ENCODE data around the gene CINP. TPM values are rescaled to one million over a fixed set of nuclear protein-coding genes. Genes with fewer than 3 reads are reported as not detected.
A peak's percentile ranks its signal among the peaks of the same experiment; 100 is the strongest.
"Not testable (repeated sequence)": the region's sequence is repeated elsewhere in the genome, so short reads cannot be mapped to it uniquely, and the experiment has no call there.

CINP gene
- total RNA-seq, 4 donors from 2014 or later, result 16.9 to 34.2 (median 27.3) TPM

DNA sequence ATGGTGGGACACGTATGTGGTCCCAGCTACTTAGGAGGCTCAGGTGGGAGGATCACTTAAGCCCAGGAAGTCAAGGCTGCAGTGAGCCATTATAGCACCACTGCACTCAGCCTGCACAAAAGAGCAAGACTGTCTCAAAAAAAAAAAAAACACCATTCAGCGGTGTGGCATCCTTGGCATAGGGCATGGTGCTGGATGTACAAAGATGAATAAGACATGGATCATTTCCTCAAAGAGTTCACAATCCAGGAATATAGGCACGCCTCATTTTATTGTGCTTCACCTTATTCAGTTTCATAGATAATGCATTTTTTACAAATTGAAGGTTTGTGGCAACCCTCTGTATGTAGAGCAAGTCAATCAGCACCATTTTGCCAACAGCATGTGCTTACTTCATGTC lies 6.4 kb downstream of the CINP start:
- TF ChIP-seq, protein P1, sequence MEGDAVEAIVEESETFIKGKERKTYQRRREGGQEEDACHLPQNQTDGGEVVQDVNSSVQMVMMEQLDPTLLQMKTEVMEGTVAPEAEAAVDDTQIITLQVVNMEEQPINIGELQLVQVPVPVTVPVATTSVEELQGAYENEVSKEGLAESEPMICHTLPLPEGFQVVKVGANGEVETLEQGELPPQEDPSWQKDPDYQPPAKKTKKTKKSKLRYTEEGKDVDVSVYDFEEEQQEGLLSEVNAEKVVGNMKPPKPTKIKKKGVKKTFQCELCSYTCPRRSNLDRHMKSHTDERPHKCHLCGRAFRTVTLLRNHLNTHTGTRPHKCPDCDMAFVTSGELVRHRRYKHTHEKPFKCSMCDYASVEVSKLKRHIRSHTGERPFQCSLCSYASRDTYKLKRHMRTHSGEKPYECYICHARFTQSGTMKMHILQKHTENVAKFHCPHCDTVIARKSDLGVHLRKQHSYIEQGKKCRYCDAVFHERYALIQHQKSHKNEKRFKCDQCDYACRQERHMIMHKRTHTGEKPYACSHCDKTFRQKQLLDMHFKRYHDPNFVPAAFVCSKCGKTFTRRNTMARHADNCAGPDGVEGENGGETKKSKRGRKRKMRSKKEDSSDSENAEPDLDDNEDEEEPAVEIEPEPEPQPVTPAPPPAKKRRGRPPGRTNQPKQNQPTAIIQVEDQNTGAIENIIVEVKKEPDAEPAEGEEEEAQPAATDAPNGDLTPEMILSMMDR (IDR thresholded peaks at IDR 0.05), result no peak
- TF ChIP-seq POLR2A (IDR thresholded peaks at IDR 0.05), result no peak
- intact Hi-C loops (cut with DNase I; ENCODE audit: low total_unique reads), result no loop called here
- WGBS, 2 donors, result 85 to 93% methylated on average over 3 of the region's 3 CpGs
- H3K4me3 ChIP-seq (ENCODE audit: low read depth, poor library complexity, severe bottlenecking), result no peak overlapping the region
- no peak for DNase-seq (ENCODE audit: low spot score in 2 of 2)

DNA sequence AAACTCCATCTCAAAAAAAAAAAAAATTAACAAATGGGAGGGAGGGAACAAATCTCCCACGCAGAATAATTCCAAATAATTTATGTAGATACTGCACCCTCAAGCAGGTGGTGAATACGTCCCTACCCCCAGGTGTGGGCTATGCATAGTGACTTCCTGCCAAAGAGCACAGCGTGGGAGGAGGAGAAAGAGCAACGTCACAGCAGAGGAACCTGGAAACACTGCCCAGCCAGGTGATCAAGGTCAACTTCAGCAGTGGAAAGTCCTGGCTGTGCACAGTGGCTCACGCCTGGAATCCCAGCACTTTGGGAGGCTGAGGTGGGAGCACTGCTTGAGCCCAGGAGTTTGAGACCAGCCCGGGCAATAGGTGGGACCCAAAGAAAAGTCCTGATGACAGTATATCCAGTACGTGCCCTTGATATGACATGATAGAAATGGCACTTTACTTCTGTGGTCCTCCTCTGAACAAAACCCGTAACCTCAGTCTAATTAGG lies 9.5 kb downstream of the CINP start:
- no peak for TF ChIP-seq POLR2A (IDR thresholded peaks at IDR 0.05)
- TF ChIP-seq, protein P1 (IDR thresholded peaks at IDR 0.05), result no peak
- intact Hi-C loops (cut with DNase I; ENCODE audit: low total_unique reads), result no loop called here
- 81% methylated on average over 8 of the region's 8 CpGs for WGBS, 2 donors
- H3K4me3 ChIP-seq (ENCODE audit: low read depth, poor library complexity, severe bottlenecking), result no peak overlapping the region
- DNase-seq (ENCODE audit: low spot score in 2 of 2), result peak in 1 of 2 donors; percentile 45

DNA sequence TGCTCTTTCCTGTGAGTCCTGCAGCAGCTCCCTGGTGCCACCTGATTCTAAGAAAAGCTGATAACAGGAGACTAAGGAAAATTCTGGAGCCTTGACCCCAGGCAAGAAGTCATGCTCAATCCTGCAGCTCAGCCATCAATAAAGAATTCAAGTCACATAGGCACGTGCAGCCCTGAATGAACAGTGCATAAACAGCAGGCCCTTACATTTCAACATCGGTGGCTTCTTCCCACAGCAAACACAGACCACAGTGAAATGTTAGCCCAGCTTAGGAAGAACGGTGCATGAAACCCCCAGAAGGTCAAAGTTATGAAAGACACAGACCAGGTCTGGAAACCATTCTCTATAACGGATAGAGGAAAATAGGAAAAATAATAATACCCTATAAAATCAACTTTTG lies 10.5 kb downstream of the CINP start:
- 76 to 88% methylated on average over 4 of the region's 4 CpGs for WGBS, 2 donors
- intact Hi-C loops (cut with DNase I; ENCODE audit: low total_unique reads), result no loop called here
- TF ChIP-seq, protein P1 (IDR thresholded peaks at IDR 0.05), result no peak
- TF ChIP-seq POLR2A (IDR thresholded peaks at IDR 0.05), result no peak
- no peak for DNase-seq (ENCODE audit: low spot score in 2 of 2)
- no peak overlapping the region for H3K4me3 ChIP-seq (ENCODE audit: low read depth, poor library complexity, severe bottlenecking)

DNA sequence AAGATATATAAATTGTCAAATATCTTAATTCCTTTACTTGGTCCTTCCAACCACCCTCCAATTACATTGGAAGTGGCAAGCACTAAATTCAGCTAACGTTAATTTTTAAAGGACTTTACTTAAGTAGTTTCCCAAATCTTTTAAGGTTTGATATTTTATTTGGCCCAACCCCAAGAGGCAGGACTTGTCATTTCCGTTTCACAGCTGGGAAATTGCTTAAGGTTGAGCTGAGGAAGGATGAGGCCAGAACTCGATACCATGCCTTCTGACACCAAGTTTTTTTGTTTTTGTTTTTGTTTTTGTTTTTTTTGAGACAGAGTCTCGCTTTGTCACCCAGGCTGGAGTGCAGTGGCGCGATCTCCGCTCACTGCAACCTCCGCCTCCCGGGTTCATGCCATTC lies 11.1 kb downstream of the CINP start:
- WGBS, 2 donors, result 88 to 93% methylated on average over 9 of the region's 9 CpGs

DNA sequence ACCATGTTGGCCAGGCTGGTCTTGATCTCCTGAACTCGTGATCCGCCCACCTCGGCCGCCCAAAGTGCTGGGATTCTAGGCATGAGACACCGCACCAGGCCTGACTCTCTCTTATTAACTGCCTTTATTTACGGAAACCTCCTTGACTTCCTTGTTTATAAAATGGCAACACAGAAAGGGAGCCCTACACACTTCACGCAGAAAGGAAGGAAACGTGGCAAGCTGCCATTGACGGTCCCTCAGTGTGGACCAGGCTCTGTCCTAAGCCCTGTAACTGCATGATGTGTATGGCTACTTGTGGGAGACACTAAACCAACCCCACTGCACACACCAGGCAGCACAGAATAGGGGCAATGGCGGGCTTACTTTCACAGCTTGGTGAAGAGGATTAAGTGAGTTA lies 11.7 kb downstream of the CINP start:
- WGBS, 2 donors, result 84 to 86% methylated on average over 10 of the region's 10 CpGs
- no peak overlapping the region for H3K4me3 ChIP-seq (ENCODE audit: low read depth, poor library complexity, severe bottlenecking)
- intact Hi-C loops (cut with DNase I; ENCODE audit: low total_unique reads), result no loop called here
- no peak for DNase-seq (ENCODE audit: low spot score in 2 of 2)
- TF ChIP-seq, protein P1 (IDR thresholded peaks at IDR 0.05), result no peak
- no peak for TF ChIP-seq POLR2A (IDR thresholded peaks at IDR 0.05)

More for the DNA sequence above, 11.1 kb downstream of the CINP start:
- DNase-seq (ENCODE audit: low spot score in 2 of 2); H3K4me3 ChIP-seq (ENCODE audit: low read depth, poor library complexity, severe bottlenecking); intact Hi-C loops (cut with DNase I; ENCODE audit: low total_unique reads): not testable (repeated sequence)

DNA sequence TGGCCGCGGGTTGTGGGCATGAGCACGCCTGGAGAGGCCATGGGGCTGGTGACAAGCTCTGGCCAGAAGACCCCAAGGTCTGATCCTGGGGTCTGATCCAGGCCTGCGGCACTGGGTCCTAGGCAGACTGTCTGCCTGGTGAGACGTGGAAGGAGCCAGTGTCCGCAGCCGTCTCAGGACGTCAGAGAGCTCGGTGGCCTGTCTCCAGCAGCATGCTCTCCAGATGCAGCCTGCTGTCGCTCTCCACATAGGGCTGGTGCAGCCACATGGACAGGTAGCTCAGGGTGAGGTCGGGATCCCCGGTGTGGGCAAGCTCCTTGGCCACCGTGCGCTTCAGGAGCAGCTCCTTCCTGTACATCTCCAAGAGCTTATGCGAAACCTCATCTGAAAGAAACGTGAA lies 14.3 kb downstream of the CINP start:
- DNase-seq (ENCODE audit: low spot score in 2 of 2), result no peak
- WGBS, 2 donors, result 82 to 93% methylated on average over 10 to 16 of the region's 16 CpGs
- TF ChIP-seq, protein P1 (IDR thresholded peaks at IDR 0.05), result no peak
- TF ChIP-seq POLR2A (IDR thresholded peaks at IDR 0.05), result no peak
- intact Hi-C loops (cut with DNase I; ENCODE audit: low total_unique reads), result no loop called here
- H3K4me3 ChIP-seq (ENCODE audit: low read depth, poor library complexity, severe bottlenecking), result no peak overlapping the region
